HG02852 (cell line): ENCODE results near the gene CBR4.
"Not testable (repeated sequence)": the region's sequence is repeated elsewhere in the genome, so short reads cannot be mapped to it uniquely, and the experiment has no call there.

ENCODE experiments used
- ATAC-seq: cut with Tn5 transposase; IDR thresholded peaks from one replicate; pipeline ENCODE4 v1.9.1; 2021; ENCODE audit warnings: mild to moderate bottlenecking, moderate library complexity; ENCODE audit not compliant: unreplicated experiment

CBR4 gene

DNA sequence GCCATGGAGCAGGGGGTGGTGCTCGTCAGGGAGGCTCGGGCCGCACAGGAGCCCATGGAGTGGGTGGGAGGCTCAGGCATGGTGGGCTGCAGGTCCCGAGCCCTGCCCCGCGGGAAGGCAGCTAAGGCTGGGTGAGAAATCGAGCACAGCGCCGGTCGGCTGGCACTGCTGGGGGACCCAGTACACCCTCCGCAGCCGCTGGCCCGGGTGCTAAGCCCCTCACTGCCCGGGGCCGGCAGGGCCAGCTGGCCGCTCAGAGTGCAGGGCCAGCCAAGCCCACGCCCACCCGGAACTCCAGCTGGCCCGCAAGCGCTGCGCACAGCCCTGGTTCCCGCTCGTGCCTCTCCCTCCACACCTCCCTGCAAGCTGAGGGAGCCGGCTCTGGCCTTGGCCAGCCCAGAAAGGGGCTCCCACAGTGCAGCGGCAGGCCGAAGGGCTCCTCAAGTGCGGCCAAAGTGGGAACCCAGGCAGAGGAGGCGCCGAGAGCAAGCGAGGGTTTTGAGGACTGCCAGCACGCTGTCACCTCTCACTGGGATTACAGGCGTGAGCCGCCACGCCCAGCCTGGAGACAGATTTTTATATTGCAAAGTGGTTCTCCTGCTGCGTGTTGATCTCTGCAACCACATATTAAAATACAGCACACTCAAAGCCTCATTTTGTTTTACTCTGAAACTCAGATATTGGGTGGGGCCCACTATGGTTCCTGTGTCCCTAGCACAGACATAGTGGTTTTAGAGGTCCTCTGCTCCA lies 26.0 kb upstream of the CBR4 start:
- not testable (repeated sequence) for ATAC-seq

DNA sequence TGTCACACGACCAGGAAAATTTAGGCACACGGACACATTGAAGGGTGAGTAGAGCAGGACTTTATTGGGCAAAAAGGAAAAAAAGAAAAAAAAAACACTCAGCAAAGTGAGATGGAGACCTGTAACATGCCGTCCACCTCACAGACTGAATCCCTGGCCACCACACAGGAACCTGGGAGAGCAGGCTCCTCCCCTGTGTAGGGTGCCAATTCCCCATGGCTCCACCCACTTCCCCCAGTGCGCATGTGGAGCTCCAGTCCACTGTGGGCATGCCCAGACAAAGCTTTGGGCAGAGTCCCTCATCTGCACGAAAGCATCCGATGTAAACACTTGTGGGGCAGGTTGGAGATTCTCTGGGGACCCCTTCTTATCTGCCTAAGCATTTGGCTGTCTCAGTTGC lies 23.6 kb upstream of the CBR4 start:
- no peak for ATAC-seq

DNA sequence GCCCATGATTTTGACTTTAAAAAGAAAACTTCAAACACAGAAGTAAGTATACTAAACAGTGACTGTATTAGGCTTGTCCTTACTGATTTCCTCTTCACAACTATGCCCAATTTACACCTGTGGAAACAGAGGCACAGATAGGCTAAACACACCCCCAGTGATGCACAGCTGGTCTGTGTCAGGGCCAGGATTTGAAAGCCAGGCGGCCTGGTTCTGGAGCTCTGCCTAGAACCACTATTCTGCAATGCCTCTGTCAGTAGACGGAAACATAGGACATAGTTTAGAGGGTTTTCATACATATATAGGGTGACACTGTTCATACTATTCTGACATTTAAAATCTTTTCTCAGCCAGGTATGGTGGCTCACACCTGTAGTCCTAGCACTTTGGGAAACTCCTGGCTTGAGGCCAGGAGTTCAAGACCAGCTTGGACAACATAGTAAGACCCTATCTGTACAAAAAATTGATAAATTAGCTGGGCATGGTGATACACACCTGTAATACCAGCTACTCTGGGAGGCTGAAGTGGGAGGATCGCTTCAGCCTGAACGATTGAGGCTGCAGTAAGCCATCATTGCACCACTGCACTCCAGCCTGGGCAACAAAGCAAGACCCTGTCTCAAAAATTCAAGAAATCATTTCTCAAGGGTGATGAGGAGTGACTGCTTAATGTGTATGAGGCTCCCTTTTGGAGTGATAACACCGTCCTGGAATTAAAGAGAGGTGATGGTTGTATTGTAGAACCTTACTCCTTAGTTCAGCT lies 23.0 kb upstream of the CBR4 start:
- no peak for ATAC-seq

DNA sequence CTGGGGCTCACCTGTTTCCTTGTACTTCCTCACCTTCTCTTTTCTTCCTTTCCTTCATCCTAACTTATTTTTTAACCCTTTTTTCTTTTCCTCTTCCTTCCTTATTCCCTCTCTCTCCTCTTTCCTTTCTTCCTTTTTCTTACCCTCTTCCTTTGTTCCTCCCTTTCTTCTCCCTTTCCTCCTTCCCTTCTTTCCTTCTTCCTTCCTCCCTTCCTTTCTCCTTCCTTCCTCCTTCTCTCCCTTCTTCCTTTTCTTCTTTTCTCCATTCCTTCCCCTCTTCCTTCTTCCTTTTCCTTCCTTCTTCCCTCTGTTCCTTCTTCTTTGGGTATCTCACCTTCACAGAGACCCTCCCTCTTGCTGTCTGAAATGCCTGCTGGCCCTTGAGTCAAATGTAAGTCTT lies 22.1 kb upstream of the CBR4 start:
- no peak for ATAC-seq

DNA sequence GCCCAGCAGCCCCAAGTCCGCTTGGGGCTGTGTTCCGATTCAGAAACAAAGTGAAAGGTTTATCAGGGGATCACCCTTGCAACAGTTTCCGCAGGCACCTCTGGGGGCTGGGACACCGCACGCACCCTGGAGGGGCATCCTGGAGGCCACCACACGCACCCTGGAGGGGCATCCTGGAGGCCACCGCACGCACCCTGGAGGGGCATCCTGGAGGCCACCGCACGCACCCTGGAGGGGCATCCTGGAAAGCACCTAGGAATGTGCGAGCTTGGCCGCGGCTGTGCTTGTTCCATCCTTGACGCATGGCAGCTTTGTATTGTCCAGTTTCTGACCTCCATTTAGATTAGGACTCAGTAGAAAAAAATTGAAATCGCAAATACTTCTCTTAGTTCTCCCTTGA lies 21.3 kb upstream of the CBR4 start:
- no peak for ATAC-seq

DNA sequence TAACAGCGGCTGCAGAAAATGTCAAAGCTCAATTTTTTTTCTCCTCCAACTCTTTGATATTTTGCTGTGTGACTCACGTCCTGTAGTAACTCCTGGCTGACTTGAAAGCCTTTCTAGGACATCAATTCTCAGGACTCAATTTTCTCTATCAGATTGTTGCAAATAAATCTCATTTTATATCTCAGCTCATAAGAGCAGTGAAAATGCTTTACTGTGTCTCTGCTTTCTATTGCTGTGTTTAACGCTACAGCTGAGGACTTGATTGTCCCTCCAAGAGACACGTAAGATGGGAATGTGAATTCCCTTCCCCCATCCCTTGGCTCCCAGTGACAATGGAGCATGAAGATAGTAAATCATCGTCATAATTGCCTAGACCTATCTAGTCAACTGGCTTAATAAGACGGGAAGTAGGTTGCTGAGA lies 20.5 kb upstream of the CBR4 start:
- ATAC-seq: no peak

DNA sequence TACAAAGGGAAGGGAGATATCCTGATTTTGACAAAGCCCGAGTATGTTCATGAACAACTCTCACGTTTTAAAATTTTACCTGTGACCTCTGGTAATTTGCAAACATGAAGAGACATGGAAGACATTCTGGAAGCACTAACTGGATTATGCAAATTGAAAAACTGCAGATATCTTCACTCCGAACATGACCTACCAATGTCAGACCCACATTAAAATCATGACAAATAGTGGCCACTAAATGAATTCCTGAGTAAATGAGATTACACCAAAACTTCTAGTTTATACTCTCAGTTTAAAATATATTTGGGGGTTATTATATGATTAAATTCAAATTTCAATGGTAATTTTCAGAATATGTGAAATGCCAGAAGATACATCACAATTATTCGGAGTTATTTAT lies 19.9 kb upstream of the CBR4 start:
- no peak for ATAC-seq

DNA sequence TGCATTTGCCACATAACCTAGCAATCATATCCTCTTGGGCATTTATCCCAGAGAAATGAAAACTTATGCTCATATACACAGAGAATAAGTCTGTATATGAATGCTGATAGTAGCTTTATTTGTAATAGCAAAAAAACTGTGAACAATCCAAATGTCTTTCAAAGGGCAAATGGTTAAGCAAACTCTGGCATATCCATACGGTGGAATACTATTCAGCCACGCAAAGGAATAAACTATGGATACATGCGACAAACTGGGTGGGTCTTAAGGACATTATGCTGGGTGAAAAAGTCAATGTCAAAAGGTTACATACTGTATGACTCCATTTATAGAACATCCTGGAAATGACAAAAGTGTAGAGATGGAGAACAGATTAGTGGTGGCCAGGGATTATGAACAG lies 17.6 kb upstream of the CBR4 start:
- no peak for ATAC-seq

DNA sequence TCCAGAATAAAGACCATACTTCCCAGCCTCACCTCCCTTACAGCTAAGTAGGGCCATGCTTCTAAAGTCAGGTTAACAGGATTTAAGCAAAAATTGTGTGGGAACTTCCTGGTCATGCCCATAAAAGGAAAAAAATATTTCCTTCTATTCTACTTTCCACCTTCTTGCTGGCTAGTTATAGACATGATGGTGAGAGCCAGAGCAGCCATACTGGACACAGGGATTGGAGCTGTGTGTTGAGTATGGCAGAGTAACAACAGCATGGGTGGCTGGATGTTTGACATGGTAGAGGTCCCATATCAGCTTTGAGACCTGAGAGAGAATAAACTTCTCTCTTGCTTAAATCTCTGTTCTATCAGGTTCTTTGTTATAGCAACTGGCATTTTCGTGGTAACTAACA lies 15.1 kb upstream of the CBR4 start:
- no peak for ATAC-seq

DNA sequence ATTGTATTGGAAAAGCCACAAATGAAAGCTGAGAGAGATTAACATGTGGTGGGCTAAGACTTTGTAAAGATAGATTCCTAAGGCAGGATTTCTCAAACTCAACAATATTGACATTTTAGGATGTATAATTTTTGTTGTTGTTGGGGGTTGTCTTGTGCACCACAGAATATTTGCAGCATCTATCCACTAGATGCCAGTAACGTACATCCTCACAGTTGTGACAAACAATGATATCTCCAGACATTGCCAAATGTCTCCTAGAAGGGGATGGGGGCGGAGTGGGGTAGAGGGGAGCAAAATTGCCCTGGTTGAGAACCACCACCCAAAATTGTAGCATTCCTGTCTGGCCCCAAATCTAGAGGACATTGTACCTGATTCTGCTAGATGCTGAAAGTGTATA lies 14.7 kb upstream of the CBR4 start:
- peak; percentile 75 for ATAC-seq

DNA sequence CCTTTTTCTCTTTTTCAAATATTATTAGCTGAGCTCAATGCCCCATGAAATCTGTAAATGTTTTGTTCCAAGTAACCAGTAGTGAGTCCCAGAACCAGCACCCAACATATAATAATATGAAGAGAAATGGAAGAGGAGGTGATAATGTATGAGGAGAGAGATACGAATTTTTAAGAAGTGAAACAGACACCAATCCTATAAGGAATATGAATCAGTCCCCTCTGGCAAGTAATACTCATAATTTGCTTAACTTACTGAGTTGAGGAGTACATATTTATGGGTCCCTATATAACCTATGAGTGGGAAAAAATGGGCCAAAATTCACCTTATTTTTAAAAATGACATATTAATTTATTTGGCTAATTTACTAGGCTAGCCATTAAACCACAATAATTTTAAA lies 8.4 kb upstream of the CBR4 start:
- ATAC-seq: no peak

DNA sequence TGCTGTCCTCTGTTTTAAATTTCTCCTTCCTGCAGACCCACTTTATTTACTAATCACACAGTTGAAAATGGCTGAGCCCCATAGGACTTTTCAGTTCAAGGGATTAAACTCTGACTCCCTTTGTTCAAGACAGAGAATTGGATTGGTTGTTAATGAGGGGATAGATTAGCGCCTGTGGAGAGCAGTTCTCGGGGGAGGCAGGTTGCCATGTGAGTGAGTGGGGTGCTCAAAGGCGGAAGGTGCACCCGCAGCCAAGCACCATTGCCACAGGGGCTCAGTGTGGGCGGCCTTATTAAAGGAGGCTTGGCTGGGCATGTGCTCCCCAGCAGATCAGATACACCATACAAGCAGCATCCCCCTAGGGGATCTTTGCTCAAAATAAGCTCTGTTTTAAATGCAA lies 7.9 kb upstream of the CBR4 start:
- ATAC-seq: no peak

DNA sequence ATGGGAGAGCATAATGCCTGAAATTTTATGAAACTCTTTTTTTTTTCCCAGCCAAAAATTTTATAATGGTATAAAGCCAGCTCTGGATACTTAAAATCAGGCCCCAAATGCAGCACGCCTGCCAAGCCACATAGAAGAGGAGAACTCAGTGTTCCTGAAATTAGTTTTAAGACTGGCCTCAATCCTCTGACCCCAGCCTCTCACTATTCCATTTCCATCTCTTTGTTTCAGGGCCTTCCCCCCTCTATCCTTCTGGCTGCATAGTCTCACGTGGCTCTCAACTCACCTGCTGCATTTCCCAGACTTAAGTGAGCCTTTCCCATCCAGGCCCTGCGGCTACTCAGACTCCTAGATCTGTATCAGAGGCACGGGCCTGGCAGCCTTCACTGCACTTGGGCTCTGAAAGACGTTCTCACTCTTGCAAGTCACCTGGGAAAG lies 5.2 kb upstream of the CBR4 start:
- ATAC-seq: no peak

DNA sequence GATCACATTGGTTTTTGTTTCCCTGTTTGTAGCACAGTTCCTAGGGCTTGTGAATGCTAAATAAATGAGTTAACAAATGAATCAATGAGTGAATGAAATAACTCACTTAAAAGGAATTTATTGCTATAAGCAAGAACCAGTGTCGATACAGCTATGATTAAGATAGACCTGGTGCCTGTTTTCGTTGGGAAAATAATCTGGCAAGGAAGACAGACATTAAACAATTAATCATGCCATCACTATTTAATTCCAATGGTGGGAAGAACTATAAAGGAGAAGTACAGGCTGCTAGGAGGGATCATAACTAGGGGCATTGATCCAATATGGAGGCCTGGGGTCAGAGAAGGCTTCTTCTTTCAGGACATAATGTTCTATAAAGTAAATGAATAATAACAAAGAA lies 4.5 kb upstream of the CBR4 start:
- no peak for ATAC-seq

DNA sequence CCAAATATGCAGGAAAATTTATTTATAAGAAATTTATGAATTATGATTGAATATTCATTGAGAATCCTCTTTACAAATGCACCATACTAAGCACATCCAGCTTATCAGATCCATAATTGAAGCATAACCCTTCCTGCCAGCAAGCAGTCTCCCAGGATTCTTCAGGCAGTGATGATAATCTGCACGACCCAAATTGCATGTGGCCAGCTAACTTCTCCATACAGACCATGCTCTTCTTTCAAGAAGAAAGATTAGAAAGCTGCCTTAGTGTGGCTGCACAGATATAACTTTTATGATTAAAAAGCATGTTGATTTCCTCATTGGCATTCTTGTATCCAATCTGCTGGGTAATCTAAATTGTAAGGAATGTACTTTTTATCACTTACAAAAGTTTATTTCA lies 3.3 kb upstream of the CBR4 start:
- ATAC-seq: no peak

DNA sequence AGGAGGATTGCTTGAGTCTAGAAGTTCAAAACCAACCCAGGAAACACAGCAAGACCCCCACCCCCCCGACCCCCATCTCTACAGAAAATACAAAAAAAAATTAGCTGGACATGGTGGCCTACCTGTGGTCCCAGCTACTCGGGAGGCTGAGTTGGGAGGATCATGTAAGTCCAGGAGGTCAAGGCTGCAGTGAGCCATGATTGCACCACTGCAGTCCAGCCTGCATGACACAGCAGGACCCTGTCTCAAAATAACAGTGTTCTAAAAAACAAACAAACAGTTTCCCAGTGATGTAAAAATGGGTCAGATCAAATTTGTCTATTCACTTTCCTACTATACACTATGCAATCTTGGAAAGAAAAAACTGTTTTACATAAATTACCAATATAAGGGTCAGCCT lies 2.0 kb upstream of the CBR4 start:
- no peak for ATAC-seq

DNA sequence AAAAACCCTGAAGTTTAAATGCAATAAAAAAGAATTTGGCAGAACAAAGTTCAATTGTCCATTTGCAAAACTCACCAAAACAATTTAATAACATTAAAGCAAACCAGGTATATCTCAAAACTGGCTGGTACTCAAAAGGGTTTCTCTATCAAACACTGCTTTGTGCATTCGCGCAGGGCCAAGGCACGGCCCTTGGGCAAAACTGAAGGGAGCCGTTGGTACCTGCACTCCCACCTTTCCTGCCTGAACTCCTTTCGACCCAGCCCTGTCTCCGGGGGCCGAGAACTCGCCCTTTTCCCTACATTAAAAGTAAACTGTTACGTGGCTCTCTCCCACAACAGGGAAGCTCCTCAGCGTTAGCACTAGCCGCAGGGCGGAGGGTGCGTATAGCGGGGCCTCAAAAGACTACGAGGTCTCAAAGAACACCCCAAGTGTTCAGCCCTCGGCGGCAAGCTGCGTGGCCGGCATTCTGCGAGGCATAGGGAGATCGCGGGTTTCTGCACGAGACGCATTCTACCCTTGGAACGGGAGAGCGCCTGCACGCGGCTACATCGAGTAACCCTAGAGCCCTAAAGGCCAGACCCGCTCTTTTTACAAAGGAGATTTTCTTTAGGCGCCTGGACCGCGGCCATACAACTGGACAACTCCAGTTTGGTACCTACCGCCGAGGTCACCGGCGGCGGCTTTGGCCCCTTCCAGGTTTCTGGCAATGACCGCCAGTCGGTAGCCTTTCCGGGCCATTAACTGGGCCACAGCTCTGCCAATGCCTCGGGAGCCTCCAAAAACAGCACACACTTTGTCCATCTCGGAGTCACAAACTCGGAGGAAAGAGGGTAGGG lies 550 bp downstream of the CBR4 start:
- peak; percentile 35 for ATAC-seq

DNA sequence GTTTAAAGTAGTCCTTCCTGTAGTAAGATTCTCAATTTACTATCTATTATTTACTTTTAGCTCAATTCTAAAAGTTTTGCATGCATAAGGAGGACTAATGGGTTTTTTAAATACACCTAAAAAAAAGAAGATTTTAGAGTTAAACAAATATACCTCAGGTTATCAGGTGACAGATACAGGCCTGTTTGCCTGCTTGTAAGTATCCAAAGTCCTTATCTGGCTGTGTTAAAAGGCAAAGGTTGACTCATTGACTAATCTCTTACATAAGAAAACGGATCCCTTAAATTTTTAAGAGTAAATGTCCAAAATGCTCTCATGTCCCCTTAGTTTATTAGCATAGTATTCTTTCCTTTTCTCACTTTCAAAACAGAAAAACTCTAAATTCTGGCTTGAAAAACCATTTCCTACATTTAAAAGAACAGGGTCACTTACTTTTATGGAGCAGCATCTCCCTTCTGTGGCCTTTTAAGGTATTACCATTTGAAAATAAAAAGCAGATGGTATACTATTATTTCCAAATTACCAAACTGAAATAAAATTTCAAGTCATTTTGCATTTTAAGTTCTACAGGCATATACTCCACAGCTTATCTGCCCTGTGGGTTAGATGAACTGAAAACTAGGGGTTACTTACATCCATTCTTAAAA lies 4.5 kb downstream of the CBR4 start:
- no peak for ATAC-seq

DNA sequence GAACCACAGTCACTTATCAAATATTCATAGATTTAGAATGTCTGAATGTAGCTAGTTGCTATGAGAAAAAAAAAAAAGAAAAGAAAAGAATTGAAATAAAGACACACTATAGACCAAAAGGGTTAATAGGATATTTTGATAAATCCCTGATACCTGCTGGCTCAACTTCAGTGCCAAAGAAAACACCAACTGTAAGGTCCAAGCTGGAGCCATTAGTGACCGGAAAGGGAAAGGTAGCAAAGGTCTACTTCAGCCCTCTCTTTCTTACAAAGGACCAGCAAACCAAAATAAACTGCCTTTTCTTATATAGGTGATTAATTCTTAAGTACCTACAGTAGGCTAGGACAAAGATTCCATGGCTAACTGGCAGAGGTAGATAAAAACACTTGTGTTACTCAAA lies 9.7 kb downstream of the CBR4 start:
- ATAC-seq: no peak

DNA sequence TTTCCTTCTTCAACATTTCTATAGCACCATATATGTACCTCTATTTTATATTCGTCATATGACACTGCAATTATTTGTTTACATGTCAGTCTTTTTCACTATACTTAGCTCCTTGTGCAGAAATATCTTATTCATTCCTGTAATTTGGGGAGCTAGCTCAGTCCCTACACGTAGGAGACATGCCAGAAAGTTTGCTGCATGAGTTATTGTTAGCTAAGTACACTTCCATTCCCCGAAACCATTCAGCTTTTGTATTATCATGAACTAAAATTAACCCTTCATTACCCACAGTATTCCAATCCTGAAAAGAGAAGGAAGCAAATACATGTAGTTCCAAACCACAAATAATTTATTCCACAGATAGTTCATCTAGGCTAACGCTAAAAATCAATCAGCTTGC lies 10.2 kb downstream of the CBR4 start:
- no peak for ATAC-seq

DNA sequence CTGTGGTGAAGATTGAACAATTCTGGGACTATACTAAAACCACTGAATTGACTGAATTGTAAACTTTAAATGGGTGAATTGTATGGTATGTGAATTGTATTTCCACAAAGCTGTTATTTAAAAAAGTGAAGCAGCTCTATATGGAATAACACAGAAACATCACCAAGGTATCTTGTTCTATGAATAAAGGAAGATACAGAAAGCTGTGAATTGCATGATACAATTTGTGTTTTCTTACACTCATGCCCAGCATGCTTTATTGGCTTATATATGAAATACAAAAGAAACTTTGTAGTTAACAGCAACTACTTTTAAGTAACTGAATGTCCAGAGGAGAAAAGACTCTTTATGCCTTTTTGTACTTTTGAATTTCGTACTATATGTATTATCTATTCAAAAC lies 11.5 kb downstream of the CBR4 start:
- ATAC-seq: no peak
